ENCODE data around the gene DNASE1L2.
"Not testable (repeated sequence)": the region's sequence is repeated elsewhere in the genome, so short reads cannot be mapped to it uniquely, and the experiment has no call there.

DNASE1L2 gene, protein sequence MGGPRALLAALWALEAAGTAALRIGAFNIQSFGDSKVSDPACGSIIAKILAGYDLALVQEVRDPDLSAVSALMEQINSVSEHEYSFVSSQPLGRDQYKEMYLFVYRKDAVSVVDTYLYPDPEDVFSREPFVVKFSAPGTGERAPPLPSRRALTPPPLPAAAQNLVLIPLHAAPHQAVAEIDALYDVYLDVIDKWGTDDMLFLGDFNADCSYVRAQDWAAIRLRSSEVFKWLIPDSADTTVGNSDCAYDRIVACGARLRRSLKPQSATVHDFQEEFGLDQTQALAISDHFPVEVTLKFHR

DNA sequence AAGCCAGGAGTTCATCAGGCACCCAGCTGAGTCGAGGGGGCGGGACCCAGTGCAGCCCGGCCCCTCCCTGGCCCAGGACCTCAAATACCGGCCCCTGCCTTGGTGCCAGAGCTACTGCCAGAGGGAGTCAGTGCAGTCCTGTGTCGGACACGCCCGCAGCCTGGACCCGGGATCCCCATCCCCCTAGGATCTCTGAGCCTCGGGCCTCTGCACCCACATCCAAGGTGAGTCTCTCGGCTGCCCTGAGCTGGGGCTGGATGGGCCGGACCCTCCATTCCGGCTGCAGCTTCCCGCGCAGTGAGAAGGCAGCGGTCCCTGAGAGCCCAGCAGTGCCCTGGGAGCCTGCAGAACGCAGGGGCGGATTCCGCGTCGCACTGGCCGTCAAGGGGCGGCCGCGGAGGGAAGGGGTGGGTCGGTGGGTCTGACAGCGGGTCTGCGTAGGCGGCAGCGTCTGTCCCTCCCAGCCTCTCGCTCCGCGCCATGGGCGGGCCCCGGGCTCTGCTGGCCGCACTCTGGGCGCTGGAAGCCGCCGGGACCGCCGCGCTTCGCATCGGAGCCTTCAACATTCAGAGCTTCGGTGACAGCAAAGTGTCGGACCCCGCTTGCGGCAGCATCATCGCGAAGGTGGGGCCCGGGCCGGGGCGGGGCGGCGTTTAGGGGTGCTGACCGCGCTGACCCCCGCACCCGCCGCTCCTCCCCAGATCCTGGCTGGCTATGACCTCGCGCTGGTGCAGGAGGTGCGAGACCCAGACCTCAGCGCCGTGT lies at the start of gene DNASE1L2:
Gene DNASE1L2 (plus strand): TSS at position 108 of the 765 bp plus-strand sequence. CDS start 373 bp downstream, at position 481.
- DNase-seq, result no peak

DNA sequence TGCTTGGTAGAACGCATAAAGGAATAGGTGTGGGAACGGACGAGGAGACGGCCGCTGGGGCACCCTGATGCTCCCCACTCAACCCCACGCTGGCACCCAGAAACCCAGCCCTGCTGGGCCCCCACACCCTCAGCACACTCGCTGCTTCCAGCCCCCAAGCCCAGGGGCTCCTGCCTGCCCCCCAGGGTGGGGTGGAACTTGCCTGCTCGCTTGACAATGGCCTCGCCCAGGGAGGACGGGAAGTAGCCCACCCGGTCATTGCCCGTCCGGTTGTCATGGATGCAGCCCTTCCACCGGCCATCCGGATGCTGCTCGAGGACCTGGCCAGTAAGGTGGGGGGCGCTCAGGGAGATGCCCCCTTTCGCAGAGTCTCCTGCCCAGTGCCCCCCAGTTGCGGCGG lies 49.7 kb upstream of the DNASE1L2 start:
- DNase-seq, result no peak

DNA sequence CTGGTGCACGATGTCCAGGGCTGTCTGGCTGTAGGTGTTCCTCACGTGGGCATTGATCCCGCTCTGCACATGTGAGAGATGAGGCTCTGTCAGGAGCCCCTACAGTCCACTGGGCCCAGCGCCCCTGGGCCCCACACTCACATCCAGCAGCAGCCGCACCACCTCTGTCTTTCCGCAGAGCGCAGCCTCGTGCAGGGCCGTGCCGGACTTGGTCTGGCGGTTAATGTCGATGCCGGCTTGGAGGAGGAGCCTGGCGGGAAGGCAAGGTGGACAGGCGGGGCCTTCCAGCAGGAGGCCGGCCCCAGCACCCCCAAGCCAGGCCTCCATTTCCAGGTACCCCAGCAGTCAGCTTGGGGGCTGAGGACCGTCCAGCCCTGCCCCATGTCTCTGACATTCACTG lies 49.0 kb upstream of the DNASE1L2 start:
- DNase-seq, result no peak

DNA sequence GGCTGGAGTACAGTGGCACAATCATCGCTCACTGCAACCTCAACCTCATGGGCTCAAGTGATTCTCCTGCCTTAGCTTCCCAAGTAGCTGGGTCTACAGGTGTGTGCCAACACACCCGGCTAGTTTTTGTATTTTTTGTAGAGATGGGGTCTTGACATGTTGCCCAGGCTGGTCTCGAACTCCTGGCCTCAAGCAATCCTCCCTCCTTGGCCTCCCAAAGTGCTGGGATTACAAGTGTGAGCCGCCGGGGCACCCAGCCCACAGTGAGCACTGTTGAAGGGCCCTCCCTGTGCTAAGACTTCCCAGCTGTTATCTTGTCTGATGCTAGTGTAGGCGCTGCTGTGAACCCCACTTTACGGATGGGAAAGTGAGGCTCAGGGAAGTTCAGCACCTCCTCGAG lies 47.8 kb upstream of the DNASE1L2 start:
- no peak for DNase-seq

DNA sequence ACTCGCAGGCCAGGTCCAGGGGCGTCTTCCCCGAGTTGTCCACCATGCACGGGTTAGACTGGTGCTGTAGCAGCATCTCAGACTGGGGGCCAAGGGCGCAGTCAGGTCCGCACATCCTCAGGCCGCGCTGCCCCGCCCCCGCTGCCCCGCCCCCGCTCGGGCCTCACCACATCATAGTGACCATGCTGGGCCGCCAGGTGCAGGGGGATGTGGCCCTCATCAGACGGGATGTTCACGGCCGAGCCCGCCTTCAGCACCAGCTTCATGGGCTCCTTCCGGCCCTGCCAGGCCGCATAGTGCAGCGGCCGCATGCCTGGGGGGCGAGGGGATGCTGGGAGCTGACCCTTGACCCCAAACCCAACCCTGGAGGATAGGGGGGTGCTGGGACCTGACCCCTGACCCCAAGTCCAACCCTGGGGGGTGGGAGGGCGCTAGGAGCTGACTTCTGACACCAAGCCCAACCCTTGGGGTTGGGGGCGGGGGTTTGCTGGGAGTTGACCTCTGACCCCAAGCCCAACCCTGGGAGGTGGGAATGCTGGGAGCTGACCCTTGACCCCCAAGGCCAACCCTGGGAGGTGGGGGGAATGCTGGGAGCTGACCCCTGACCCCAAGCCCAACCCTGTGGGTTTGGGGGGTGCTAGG lies 46.9 kb upstream of the DNASE1L2 start:
- no peak for DNase-seq

- no peak for DNase-seq
Measured at GRCh38 chr16:2190002-2190658, 46.1 kb upstream of the DNASE1L2 start.

- no peak for DNase-seq
Measured at GRCh38 chr16:2190659-2191445, 45.4 kb upstream of the DNASE1L2 start.

DNA sequence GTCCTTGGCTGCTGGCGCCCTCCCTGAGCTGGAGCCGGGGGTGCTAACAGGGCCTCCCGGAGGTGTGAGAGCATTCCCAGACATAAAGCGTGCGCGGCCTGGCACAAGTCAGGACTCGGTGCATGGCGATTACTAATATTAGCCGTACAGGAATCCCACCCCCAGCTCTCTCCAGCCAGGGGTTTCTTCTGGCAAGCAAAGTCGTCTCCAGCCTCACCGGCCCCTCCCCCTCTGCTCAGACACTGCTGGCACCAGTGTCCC lies 44.9 kb upstream of the DNASE1L2 start:
- DNase-seq, result no peak

DNA sequence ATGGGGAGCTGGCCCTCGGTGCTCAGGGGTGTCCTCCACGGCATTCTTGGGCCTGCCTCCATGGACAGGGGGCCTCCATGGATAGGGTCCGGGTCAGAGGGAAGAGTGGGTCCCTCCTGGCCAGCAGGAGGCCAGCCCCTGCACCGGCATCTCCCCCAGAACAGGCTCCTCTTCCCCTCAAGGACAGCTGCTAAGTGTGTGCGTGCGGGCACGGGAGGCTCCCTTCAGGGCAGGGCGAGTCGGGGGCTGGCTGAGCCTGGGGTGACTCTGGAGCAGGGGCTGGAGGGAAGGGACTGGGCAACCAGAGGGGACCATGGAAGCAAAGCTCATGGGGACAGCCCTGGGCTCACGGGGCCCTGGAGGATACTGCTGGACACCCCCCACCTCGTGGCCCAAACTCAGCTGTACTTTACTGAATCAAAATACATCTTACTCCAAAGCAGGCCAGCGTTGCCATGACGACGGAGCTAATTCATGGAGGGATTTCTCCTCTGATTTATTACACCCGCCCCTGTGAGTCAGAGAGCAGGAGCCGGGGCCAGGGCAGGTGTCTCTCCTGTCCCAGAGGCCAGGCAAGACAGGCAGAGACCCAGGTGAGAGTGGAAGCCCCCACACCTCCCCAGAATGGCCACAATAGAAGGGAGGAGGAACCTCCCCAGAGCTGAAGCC lies 41.9 kb upstream of the DNASE1L2 start:
- no peak for DNase-seq

DNA sequence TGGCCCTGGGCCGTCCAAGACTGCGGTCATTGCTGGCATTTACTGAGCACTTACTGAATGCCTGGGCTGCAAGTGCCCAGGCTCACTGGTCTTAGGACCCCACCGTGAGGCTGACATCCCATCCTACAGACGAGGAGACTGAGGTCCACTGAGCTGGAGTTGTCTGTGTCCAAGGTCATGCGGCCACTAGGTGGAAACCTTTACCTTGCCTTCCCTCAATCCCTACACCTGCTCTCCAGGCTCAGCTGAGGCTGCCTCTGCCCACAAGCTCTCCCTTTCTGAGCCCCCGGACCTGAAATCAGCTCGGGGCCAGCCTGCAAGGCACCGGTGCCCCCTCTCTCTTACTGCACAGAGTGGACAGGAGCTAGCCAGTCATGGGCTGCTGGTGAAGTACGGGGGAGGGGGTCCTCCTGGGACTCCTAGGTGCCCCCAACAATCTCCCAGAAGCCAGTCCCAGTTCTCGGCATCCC lies 41.4 kb upstream of the DNASE1L2 start:
- DNase-seq, result peak; percentile 2

DNA sequence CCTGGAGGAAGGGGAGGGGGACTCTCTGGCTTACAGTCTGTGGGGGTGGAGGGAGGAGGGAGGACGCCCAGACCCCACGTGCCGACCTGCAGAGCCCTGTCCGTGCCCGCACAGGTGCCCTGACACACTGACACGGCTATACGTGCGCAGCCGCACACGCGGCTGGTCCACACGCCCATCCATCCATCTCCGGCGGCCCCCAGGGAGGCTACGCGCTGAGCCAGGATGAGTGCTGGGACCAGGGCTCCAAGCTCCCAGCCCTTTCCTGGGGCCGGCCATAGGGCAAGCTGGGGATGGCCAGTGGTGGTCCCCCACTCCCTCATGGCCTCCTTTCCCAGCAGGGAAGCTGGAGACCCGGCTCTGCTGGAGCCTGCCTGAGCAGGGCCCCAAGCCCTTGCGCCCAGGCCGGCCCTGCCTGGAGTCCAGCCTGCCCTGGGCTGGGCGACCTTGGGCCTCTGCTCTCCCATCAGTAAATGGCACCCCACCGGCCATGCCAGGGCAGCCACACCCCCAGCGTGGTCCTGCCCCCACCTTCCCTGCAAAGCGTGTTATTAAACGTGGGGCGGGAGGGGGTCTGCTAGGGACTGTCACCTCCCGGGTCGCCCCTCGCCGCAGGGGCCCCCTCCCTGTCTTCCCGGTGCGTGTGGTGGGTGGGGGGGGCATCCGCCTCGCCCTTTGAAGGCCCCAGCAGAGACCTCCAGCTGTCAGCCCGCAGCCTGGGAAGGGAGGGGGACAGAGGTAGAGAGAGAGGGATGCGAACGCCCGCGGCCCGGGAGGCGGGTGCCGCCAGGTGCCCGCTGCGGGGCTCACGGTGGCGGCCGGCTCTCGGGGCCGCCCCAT lies 40.7 kb upstream of the DNASE1L2 start:
- no peak for DNase-seq

DNA sequence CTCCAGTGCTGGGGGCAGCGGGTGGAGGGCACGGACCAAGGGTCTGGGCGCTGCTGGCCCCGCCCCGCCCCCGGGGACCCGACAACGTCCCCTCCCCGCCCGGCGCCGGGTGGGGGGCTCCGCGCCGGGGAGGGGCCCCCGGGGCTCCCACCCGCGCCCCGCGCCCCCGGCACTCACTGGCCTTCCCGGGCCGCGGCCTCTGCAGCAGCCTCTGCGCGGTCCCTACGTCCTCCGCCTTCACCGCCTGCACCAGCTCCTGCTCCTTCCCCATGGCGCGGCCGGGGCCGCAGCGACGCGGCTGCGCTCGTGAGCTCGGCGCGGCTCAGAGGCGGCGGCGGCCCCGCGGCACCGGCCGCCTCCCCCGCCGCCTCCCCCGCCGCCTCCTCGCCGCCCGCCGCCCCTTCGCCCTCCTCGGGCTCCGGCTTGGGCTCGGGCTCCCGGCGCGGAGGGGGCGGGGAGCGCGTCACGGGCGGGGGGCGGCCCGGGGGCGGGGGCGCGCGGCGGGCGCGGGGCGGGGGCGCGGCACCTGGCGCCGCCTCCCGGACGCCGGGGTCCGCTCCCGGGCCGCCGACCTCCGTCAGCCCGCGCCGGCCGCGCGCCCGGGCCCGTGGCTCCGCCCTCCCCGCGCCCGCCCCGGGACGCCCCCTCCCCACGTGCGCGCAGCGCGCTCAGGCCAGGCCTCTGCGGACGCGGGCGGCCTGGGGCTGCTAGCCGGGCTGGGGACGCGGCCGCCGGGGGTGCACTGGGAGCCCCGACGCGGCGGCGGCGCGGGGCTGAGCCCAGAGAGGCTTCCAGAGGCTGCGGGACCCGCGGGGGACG lies 39.9 kb upstream of the DNASE1L2 start, which contains the start of gene CASKIN1:
Gene CASKIN1 (minus strand): TSS at position 444 of the 819 bp plus-strand sequence. CDS start 173 bp downstream, at position 271.
- no peak for DNase-seq

- no peak for DNase-seq
Measured at GRCh38 chr16:2196981-2197511, 39.2 kb upstream of the DNASE1L2 start.

DNA sequence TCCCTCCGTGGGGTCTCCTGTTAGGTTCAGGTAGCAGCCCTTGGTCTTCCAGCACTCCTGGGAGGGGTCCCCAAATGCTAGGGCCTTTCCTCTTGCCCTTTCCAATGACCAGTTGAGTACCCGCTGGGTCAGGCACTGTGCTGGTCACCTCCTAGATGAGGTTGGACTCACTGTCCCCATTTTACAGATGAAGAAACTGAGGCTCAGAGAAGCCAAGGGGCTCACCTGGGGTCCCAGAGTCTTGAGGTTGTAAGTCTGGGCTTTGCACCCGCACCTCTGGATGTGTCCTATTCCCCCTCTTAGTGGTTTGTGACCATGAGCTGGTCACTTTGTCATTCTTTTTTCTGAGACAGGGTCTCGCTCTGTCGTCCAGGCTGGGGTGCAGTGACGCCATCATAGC lies 38.5 kb upstream of the DNASE1L2 start:
- no peak for DNase-seq

DNA sequence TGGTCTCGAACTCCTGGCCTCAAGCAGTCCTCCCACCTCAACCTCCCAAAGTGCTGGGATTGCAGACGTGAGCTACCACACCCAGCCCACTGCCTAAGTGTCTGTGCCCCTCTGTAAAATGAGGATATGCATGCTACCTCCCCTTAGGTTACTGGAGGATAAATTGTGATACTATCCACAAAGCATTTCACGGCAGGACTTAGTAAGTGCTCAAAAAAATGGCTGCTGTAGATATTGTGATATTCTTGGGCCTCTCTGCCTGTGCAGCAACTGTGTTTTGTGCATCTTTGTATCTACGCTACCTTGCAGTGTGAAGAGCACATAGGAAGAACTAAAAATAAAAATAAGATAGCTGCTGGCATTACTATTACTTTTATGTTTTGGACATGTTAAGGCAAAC lies 38.0 kb upstream of the DNASE1L2 start:
- DNase-seq, result no peak

GRCh38 chr16:2199095-2199494 lies 37.1 kb upstream of the DNASE1L2 start:
- DNase-seq, result no peak

DNA sequence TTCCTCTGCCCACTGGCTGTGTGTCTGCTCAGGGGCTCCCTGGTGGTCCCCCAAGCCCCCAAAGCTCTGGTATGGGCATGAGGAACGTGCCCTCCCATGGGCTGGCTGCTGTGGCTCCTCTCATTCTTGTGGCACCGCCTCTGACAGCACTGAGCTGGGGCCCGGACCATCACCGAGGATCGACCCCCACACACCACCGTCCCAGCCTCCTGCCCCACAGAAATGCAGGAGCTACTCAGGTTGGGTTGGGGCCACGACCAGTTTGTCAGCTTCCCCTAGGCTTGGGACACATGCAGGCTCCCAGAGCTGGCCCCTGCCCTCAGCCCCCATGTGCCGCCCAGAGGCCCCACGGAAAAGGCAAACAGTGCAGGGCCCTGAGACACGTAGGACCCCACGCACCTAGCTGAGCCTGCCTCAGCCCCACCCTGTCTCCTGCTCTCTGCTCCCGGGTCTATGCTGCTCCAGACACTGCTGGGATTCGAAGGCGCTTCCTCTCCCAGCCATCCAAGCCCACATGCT lies 36.6 kb upstream of the DNASE1L2 start:
- DNase-seq, result no peak

DNA sequence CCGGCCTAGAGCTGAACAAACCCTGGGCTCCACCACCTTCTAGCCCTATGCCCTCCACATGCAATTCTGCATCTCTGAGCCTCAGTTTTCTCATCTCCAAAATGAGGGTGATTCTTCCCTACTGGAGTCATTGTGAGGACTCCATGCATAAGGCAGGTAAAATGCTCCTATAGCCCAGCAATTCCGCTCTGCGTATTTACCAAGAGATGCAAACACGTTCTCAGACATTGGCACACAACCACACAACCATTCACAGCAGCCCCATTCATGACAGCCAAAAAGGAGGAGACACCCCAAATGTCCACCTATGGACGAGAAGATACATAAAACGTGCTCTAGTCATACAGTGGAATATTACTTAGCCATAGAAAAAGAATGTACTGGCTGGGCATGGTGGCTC lies 35.9 kb upstream of the DNASE1L2 start:
- DNase-seq, result no peak

GRCh38 chr16:2203119-2203688 lies 33.0 kb upstream of the DNASE1L2 start:
- DNase-seq, result not testable (repeated sequence)

Measured in NCI-H1417 treated with DMSO at 0.1 percent for 48 hours (cell line).